Heart left ventricle (tissue), 16 donors: ENCODE measurements around the gene PACS1. TPM values are rescaled to one million over a fixed set of nuclear protein-coding genes. Genes with fewer than 3 reads are reported as not detected.

Experiments used
- ATAC-seq, 4 donors: fragments of 200-7000 bp; cut with Tn5 transposase; one replicate each; pipeline ENCODE4 v1.9.1; 2020 to 2022; ENCODE audit warnings: moderate library complexity in 4 of 4, mild to moderate bottlenecking in 3 of 4, moderate number of reproducible peaks in 1 of 4
- DNase-seq, 5 donors: peaks; one replicate each; pipeline ENCODE4 v3.0.0-alpha.2; 2020
- H3K27ac ChIP-seq, 12 donors: fragments of 200-600 bp; sonication (generic) in 4 of 12; one replicate each; pipeline versions ENCODE4 v1.5.0 to v1.8.0; 2016 to 2022; ENCODE audit warnings: mild to moderate bottlenecking in 2 of 12
- H3K27me3 ChIP-seq, 9 donors: fragments of 200-600 bp; sonication (generic) in 2 of 9; one replicate each; pipeline versions ENCODE4 v1.5.1 to v1.8.0; 2016 to 2022; ENCODE audit warnings: mild to moderate bottlenecking in 3 of 9
- H3K36me3 ChIP-seq, 9 donors: fragments of 200-600 bp; sonication (generic) in 2 of 9; one replicate each; pipeline versions ENCODE4 v1.5.0 to v1.8.0; 2018 to 2022; ENCODE audit warnings: mild to moderate bottlenecking in 2 of 9
- H3K4me1 ChIP-seq, 12 donors: fragments of 200-600 bp; sonication (generic) in 4 of 12; one replicate each; pipeline versions ENCODE4 v1.5.0 to v1.8.0; 2016 to 2022; ENCODE audit warnings: mild to moderate bottlenecking in 3 of 12
- H3K4me3 ChIP-seq, 12 donors: fragments of 200-600 bp; sonication (generic) in 4 of 12; one replicate each; pipeline versions ENCODE4 v1.5.0 to v1.8.0; 2017 to 2022; ENCODE audit warnings: mild to moderate bottlenecking in 9 of 12, moderate library complexity in 4 of 12
- H3K9me3 ChIP-seq, 12 donors: fragments of 200-600 bp; sonication (generic) in 4 of 12; one replicate each; pipeline versions ENCODE4 v1.5.0 to v1.8.0; 2016 to 2022; ENCODE audit warnings: mild to moderate bottlenecking in 1 of 12
- POLR2A ChIP-seq, 2 donors: fragments of 450-650 bp; IDR thresholded peaks; one replicate each; pipeline ENCODE4 v1.6.1; 2017; ENCODE audit warnings: antibody characterized with exemption in 2 of 2, mild to moderate bottlenecking in 2 of 2, moderate library complexity in 2 of 2
- WGBS, 4 donors: extraction: QIAGEN DNeasy Blood & Tissue Kit in 2 of 4; methylation state at CpG; one replicate each; pipeline versions ENCODE4 v1.1.5 to v1.1.7; 2013 to 2018; 5-methylcytosine and 5-hydroxymethylcytosine counted together
- intact Hi-C, 10 donors: fragments of 100-400 bp; cut with DNase I; formaldehyde crosslinking; loops; one replicate each; pipeline versions ENCODE4 v1.11.1 to v1.14.2; 2022
- polyA plus RNA-seq, 2 donors: library from polyadenylated mRNA; stranded (reverse); fragments of 200-250 nt; gene quantifications; one replicate each; pipeline ENCODE4 v1.2.3, GENCODE V29; 2013
- total RNA-seq, 9 donors: library from RNA; depleted of rRNA in 2 of 9; stranded (reverse); fragments of >200 nt in 2 of 9; fragmentation: NEBNext Ultra II Directional in 3 of 9; extraction: Animal tissue kit (Norgen Biotek cat#: 25700) in 3 of 9; gene quantifications; one replicate each; pipeline versions ENCODE4 v1.1.0 to v1.2.4, GENCODE V29; 2016 to 2023
- TF ChIP-seq, protein P1 (sequence below), 12 donors: fragments of 200-600 bp; sonication (generic) in 4 of 12; IDR thresholded peaks; one replicate each; pipeline versions ENCODE4 v1.5.0 to v1.8.0; 2018 to 2022; ENCODE audit warnings: antibody characterized with exemption in 12 of 12, mild to moderate bottlenecking in 5 of 12
- donor health status: ischemic (EF 13 %, LVEDD 7.1; RV severe dilation, severe dysfunction).
- donor health status: healthy with polysubstance abuse.
- donor health status: DM: no; HTN: yes; CAD: no.
- donor health status: DM: no; HTN: no; CAD: no.
- donor health status: ischemic (EF 25% LVEDD 6.9; RV normal size, moderate dysfunction).
- donor health status: ischemic (EF 25% LVEDD 5.7; RV mildly dilated, moderate dysfunction).
- donor health status: healthy.
- donor health status: DM: yes; HTN: yes; CAD: no.
- donor health status: ischemic (EF 35%, LVEDD 5.7; RV mildly dilated, moderate dysfunction).
- donor health status: nonischemic (EF 11% LVEDD 7.7; RV severe dilation, severe dysfunction).
- donor health status: DM: yes; HTN: yes; CAD: no.
- donor health status: PGD.
- donor health status: ischemic (EF 29% LVEDD 5.4; RV normal size, mild dysfunction).
- donor health status: nonischemic (EF 23%, LVEDD 6.1; RV moderate dilation, normal function).

The PACS1 gene
- total and polyA plus RNA-seq, 11 donors: 30.6 to 151 (median 89.8) TPM

DNA sequence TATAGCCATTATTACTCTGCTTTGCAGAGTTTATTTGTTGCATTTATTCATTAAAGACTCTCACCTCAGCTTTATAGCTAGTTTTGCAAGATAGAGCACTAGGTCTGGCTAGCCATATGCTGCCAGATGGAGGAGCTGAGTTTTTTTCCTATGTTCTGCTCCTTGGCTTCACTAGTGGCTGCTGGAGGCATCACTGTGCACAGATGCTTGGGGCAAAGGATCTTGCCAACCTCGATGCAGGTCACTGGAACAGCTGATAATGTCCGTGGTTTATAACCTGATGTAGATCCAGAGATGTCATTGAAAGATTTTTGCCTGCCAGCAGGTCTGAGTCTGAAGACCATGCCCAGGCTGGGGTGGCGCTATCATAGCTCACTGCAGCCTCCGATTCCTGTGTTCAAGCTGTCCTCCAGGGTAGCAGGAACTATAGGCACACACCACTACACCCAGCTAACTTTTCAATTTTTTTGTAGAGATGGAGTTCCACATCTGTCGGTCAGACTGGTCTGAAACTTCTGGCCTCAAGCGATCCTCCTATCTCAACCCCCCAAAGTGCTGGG is 63.2 kb downstream of the PACS1 start:
- Histone ChIP-seq H3K4me1 (peaks cover 0 to 24% (median 6%) of the 10 kb centered on the region in 12 donors), H3K27me3 (no peaks in the 10 kb centered on the region), H3K36me3 (no peaks in the 10 kb centered on the region), H3K27ac (no peak overlapping the region), H3K4me3 (no peak overlapping the region), H3K9me3 (no peaks in the 10 kb centered on the region)
- intact Hi-C loops: loop anchor here in 4 of 10 donors (5.0 to 10.0 kb wide), 3 partner anchors 58 to 66 kb away; partner anchors contain the start of gene PACS1 (in 2 of the 4)
- DNase-seq: no peak
- 68 to 77% (median 71%) methylated on average over 6 of the region's 6 CpGs for WGBS, 4 donors
- ATAC-seq: peak in 1 of 4 donors; percentile 13
- no peak for TF ChIP-seq POLR2A (IDR thresholded peaks at IDR 0.05)
- TF ChIP-seq, protein P1, sequence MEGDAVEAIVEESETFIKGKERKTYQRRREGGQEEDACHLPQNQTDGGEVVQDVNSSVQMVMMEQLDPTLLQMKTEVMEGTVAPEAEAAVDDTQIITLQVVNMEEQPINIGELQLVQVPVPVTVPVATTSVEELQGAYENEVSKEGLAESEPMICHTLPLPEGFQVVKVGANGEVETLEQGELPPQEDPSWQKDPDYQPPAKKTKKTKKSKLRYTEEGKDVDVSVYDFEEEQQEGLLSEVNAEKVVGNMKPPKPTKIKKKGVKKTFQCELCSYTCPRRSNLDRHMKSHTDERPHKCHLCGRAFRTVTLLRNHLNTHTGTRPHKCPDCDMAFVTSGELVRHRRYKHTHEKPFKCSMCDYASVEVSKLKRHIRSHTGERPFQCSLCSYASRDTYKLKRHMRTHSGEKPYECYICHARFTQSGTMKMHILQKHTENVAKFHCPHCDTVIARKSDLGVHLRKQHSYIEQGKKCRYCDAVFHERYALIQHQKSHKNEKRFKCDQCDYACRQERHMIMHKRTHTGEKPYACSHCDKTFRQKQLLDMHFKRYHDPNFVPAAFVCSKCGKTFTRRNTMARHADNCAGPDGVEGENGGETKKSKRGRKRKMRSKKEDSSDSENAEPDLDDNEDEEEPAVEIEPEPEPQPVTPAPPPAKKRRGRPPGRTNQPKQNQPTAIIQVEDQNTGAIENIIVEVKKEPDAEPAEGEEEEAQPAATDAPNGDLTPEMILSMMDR (IDR thresholded peaks at IDR 0.05): no peak

DNA sequence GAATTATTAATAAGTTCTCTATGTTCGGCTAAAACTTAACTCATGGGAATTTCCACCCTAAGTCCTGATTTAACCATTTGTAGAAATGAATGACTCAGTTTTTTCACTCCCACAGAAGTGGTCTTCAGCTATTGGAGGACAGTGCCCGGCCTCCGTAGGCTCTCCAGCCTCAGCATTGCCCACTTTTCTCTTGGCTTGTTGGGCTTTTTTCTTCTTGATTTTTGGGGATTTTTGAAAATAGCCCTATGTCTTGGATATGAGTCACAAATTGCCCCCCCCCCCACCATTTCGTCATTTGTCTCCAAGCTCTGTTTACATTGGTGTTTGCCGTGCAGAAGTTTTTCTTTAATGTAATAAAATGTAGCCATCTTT is 66.7 kb downstream of the PACS1 start:
- 83 to 89% (median 87%) methylated on average over 5 of the region's 5 CpGs for WGBS, 4 donors

DNA sequence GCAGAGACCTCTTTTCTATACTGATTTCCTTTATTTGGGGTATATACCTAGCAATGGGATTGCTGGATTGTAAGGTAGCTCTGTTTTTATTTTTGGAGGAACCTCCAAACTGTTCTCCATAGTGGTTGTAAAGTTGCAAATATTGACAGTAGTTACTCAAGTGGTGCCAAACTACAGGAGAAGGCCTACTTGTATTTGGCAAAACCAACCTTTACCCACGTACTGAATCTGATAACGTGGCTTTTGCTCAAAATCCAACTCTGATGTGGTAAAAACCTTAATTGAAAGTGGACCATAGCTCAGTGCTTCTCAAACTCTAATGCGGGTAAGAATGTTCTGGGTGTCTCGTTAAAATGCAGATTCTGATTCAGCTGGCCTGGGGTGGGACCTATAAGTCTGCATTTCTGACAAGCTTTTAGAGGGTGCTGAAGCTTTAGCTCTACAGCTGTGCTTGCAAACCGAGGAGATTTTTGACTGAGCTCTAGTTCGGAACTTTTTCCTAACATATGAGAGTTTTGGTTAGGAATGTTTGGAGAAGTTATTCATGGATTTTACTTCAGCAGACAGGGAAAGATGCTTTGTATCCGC is 69.8 kb downstream of the PACS1 start:
- H3K4me3 ChIP-seq: no peak overlapping the region
- H3K36me3 ChIP-seq: no peaks in the 10 kb centered on the region
- H3K27me3 ChIP-seq: no peaks in the 10 kb centered on the region
- ATAC-seq (no peak), DNase-seq (no peak)
- WGBS, 4 donors: 92 to 95% (median 93%) methylated on average over 7 of the region's 7 CpGs
- H3K4me1 ChIP-seq: peaks cover 0 to 18% (median 6%) of the 10 kb centered on the region in 12 donors
- TF ChIP-seq, protein P1 (IDR thresholded peaks at IDR 0.05): no peak
- no peak for TF ChIP-seq POLR2A (IDR thresholded peaks at IDR 0.05)
- intact Hi-C loops: loop anchor here in 2 of 10 donors (10.0 kb wide), 2 partner anchors 65 kb away; partner anchors contain the start of gene PACS1 (in 1 of the 2)
- H3K27ac ChIP-seq: no peak overlapping the region
- H3K9me3 ChIP-seq: no peaks in the 10 kb centered on the region

More for the DNA sequence above, 66.7 kb downstream of the PACS1 start:
- Histone ChIP-seq H3K27ac (no peak overlapping the region), H3K27me3 (no peaks in the 10 kb centered on the region), H3K4me1 (peaks cover 0 to 21% (median 5%) of the 10 kb centered on the region in 12 donors), H3K36me3 (no peaks in the 10 kb centered on the region), H3K9me3 (no peaks in the 10 kb centered on the region), H3K4me3 (no peak overlapping the region)
- DNase-seq: no peak
- TF ChIP-seq, protein P1 (IDR thresholded peaks at IDR 0.05): no peak
- TF ChIP-seq POLR2A (IDR thresholded peaks at IDR 0.05): no peak
- intact Hi-C loops: loop anchor here in 1 of 10 donors (10.0 kb wide), 1 partner anchor 62 kb away; the partner anchor contains the start of gene PACS1
- no peak for ATAC-seq
